WTC11 (cell line): ENCODE measurements around the gene CLEC5A.

Experiments used
- ARID4B ChIP-seq: sonication (generic); formaldehyde crosslinking; IDR thresholded peaks from 2 replicates; pipeline ENCODE4 v1.8.0; 2023; ENCODE audit warnings: missing genetic modification reagents, mild to moderate bottlenecking, borderline replicate concordance
- IRF2 ChIP-seq: sonication (generic); formaldehyde crosslinking; IDR thresholded peaks from 2 replicates; pipeline ENCODE4 v1.8.0; 2022; ENCODE audit warnings: low read depth, missing genetic modification reagents, borderline replicate concordance
- JUN ChIP-seq: sonication (generic); formaldehyde crosslinking; IDR thresholded peaks from 2 replicates; pipeline ENCODE4 v1.8.0; 2023; ENCODE audit warnings: mild to moderate bottlenecking, missing genetic modification reagents
- MXD4 ChIP-seq: fragments of 250-450 bp; sonication (Bioruptor Pico); IDR thresholded peaks from 2 replicates; pipeline ENCODE4 v1.8.0; 2021; ENCODE audit warnings: mild to moderate bottlenecking, moderate library complexity, borderline replicate concordance
- NR2C2 ChIP-seq: sonication (generic); formaldehyde crosslinking; IDR thresholded peaks from 2 replicates; pipeline ENCODE4 v1.8.0; 2022; ENCODE audit warnings: mild to moderate bottlenecking, missing genetic modification reagents
- RELA ChIP-seq: sonication (generic); formaldehyde crosslinking; IDR thresholded peaks from 2 replicates; pipeline ENCODE4 v1.8.1; 2022; ENCODE audit warnings: missing genetic modification reagents, mild to moderate bottlenecking, borderline replicate concordance
- SP1 ChIP-seq: sonication (generic); formaldehyde crosslinking; conservative IDR thresholded peaks from 2 replicates; pipeline ENCODE4 v1.8.1; 2022; ENCODE audit warnings: missing genetic modification reagents
- ZNF121 ChIP-seq: sonication (generic); formaldehyde crosslinking; IDR thresholded peaks from 2 replicates; pipeline ENCODE4 v1.8.0; 2023; ENCODE audit warnings: missing genetic modification reagents
- ZNF425 ChIP-seq: fragments of 250-450 bp; sonication (Bioruptor Pico); conservative IDR thresholded peaks from 2 replicates; pipeline ENCODE4 v1.9.0; 2021; ENCODE audit warnings: mild to moderate bottlenecking
- ZSCAN18 ChIP-seq: fragments of 250-450 bp; sonication (Bioruptor Pico); IDR thresholded peaks from 2 replicates; pipeline ENCODE4 v2.1.2; 2022; ENCODE audit warnings: mild to moderate bottlenecking, moderate library complexity
- TF ChIP-seq, protein P1 (sequence below): fragments of 200-600 bp; IDR thresholded peaks from 2 replicates; pipeline ENCODE4 v1.8.0; 2022; ENCODE audit warnings: antibody characterized with exemption

DNA sequence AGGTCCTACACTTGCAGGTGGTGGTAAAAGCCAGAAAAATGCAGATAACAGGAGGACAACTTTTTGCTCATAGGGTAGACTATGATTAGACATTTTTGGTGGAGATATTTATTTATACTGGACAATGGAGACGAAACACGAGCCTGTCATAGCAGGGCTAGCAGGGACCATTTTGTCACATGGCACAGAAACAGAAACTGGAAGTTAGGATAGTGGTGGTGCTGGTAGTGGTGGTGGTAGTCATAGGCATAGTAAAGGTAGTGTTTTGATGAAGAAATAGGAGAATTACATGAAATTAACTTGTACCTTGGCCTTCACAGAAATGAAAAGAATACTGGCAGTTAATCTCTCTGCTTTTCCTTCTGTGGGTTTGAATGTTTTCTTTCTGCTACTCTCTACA is 40.1 kb upstream of the CLEC5A start:
- TF ChIP-seq, protein P1, sequence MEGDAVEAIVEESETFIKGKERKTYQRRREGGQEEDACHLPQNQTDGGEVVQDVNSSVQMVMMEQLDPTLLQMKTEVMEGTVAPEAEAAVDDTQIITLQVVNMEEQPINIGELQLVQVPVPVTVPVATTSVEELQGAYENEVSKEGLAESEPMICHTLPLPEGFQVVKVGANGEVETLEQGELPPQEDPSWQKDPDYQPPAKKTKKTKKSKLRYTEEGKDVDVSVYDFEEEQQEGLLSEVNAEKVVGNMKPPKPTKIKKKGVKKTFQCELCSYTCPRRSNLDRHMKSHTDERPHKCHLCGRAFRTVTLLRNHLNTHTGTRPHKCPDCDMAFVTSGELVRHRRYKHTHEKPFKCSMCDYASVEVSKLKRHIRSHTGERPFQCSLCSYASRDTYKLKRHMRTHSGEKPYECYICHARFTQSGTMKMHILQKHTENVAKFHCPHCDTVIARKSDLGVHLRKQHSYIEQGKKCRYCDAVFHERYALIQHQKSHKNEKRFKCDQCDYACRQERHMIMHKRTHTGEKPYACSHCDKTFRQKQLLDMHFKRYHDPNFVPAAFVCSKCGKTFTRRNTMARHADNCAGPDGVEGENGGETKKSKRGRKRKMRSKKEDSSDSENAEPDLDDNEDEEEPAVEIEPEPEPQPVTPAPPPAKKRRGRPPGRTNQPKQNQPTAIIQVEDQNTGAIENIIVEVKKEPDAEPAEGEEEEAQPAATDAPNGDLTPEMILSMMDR = no peak
- TF ChIP-seq IRF2 (CRISPR knock-in tag) (no peak), MXD4 (no peak), ZSCAN18 (CRISPR knock-in tag) (no peak), ZNF121 (CRISPR knock-in tag) (no peak), SP1 (CRISPR knock-in tag) (no peak), ZNF425 (CRISPR knock-in tag) (no peak), RELA (no peak), NR2C2 (CRISPR knock-in tag) (no peak), JUN (CRISPR knock-in tag) (no peak), ARID4B (CRISPR knock-in tag) (no peak)
